ENCODE results near the gene GALNS. TPM values are rescaled to one million over a fixed set of nuclear protein-coding genes. Genes with fewer than 3 reads are reported as not detected.
"Not testable (repeated sequence)": the region's sequence is repeated elsewhere in the genome, so short reads cannot be mapped to it uniquely, and the experiment has no call there.

The GALNS gene
- total and polyA plus RNA-seq, 2 donors (not counting 1 experiment from before 2014, with no cell fraction given), result 10.6 to 29.6 TPM

GRCh38 chr16:88792078-88792550 is 64.6 kb downstream of the GALNS start:
- Histone ChIP-seq H3K27ac (ENCODE audit: insufficient read depth, low read length) (no peak overlapping the region), H3K36me3 (ENCODE audit: control insufficient read depth, insufficient read depth, low read length) (no peaks in the 10 kb centered on the region), H3K4me3 (replicated peaks in 1 of 4; ENCODE audit: control extremely low read depth in 1 of 4, insufficient read depth in 1 of 4, low read depth in 3 of 4, low read length in 4 of 4) (no peak overlapping the region), H3K79me2 (ENCODE audit: control insufficient read depth, insufficient read depth, low read length) (no peaks in the 10 kb centered on the region), H3K9me3 (ENCODE audit: control insufficient read depth, insufficient read depth, low read depth, low read length) (no peaks in the 10 kb centered on the region), H2AFZ (ENCODE audit: low read length) (no peak overlapping the region), H3K9ac (ENCODE audit: insufficient read depth, low read length) (no peak overlapping the region), H3K27me3 (ENCODE audit: control insufficient read depth, insufficient read depth, low read length) (no peaks in the 10 kb centered on the region), H3K4me1 (ENCODE audit: control insufficient read depth, extremely low read depth, insufficient read depth, low read length) (peaks cover 3% of the 10 kb centered on the region), H4K20me1 (ENCODE audit: control insufficient read depth, extremely low read depth, insufficient read depth, low read length) (no peaks in the 10 kb centered on the region), H3K4me2 (ENCODE audit: extremely low read depth, insufficient read depth, low read length) (no peak overlapping the region)
- peak in 1 of 2 donors; percentile 51 for DNase-seq (ENCODE audit: low read depth in 2 of 2)
- TF ChIP-seq, protein P1, sequence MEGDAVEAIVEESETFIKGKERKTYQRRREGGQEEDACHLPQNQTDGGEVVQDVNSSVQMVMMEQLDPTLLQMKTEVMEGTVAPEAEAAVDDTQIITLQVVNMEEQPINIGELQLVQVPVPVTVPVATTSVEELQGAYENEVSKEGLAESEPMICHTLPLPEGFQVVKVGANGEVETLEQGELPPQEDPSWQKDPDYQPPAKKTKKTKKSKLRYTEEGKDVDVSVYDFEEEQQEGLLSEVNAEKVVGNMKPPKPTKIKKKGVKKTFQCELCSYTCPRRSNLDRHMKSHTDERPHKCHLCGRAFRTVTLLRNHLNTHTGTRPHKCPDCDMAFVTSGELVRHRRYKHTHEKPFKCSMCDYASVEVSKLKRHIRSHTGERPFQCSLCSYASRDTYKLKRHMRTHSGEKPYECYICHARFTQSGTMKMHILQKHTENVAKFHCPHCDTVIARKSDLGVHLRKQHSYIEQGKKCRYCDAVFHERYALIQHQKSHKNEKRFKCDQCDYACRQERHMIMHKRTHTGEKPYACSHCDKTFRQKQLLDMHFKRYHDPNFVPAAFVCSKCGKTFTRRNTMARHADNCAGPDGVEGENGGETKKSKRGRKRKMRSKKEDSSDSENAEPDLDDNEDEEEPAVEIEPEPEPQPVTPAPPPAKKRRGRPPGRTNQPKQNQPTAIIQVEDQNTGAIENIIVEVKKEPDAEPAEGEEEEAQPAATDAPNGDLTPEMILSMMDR (conservative IDR thresholded peaks at IDR 0.05 in 1 of 2, IDR thresholded peaks at IDR 0.05 in 1 of 2; ENCODE audit: low read depth in 1 of 2, low read length in 2 of 2), result no peak
- no peak for TF ChIP-seq EZH2 (IDR thresholded peaks at IDR 0.05; ENCODE audit: low read length, missing control alignments)

DNA sequence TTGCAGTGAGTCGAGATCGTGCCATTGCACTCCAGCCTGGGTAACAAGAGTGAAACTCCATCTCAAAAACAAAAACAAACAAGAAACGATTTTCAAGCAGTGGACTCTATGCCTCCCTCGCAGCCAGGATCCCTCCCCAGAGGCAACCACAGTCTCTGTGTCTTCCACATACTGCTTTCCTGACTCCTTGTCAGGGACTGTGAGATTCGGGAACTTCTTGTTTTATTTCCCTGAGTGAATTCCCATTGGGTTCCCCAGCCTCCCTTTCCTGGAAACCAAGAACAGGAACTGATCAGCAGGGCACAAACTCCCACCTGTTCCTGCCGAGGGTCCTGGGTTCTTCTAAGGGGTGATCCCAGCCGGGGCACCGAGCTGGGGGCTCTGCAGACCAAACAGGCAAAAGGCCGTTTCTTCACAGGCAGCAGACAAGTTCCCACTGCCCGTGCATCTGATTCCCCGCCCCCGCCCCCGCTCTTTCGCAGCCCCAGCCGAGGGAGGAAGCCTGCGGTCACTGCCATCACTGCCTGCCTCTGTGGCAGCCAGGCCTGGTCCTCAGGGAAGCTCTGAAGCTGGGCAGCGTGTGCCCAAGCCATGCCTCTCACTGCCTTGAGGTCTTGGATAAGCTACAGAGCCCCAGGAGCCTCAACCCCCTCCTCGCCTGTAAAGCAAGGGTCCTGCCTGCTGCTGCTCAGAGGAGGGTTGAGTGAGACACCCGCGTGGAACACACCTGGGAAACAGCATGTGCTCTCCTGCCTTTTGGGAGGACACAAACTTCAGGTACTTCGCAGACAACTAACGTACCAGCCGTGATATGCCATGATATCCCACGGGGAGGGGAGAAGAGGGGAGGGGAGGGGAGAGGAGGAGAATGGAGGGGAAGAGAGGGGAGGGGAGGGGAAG is 66.2 kb downstream of the GALNS start:
- no peak for TF ChIP-seq EZH2 (IDR thresholded peaks at IDR 0.05; ENCODE audit: low read length, missing control alignments)
- TF ChIP-seq, protein P1 (conservative IDR thresholded peaks at IDR 0.05 in 1 of 2, IDR thresholded peaks at IDR 0.05 in 1 of 2; ENCODE audit: low read depth in 1 of 2, low read length in 2 of 2), result no peak
- H2AFZ ChIP-seq (ENCODE audit: low read length), result peak overlapping the region; percentile 41
- H3K27ac ChIP-seq (ENCODE audit: insufficient read depth, low read length), result no peak overlapping the region
- no peaks in the 10 kb centered on the region for H3K9me3 ChIP-seq (ENCODE audit: control insufficient read depth, insufficient read depth, low read depth, low read length)
- peak in 1 of 2 donors; percentile 56 for DNase-seq (ENCODE audit: low read depth in 2 of 2)
- peak overlapping the region; percentile 13 for H3K4me2 ChIP-seq (ENCODE audit: extremely low read depth, insufficient read depth, low read length)
- no peaks in the 10 kb centered on the region for H3K79me2 ChIP-seq (ENCODE audit: control insufficient read depth, insufficient read depth, low read length)
- H3K4me1 ChIP-seq (ENCODE audit: control insufficient read depth, extremely low read depth, insufficient read depth, low read length), result peaks cover 3% of the 10 kb centered on the region
- H3K36me3 ChIP-seq (ENCODE audit: control insufficient read depth, insufficient read depth, low read length), result no peaks in the 10 kb centered on the region
- H3K9ac ChIP-seq (ENCODE audit: insufficient read depth, low read length), result peak overlapping the region; percentile 16
- H4K20me1 ChIP-seq (ENCODE audit: control insufficient read depth, extremely low read depth, insufficient read depth, low read length), result no peaks in the 10 kb centered on the region
- H3K4me3 ChIP-seq (replicated peaks in 1 of 4; ENCODE audit: control extremely low read depth in 1 of 4, insufficient read depth in 1 of 4, low read depth in 3 of 4, low read length in 4 of 4), result no peak overlapping the region
- no peaks in the 10 kb centered on the region for H3K27me3 ChIP-seq (ENCODE audit: control insufficient read depth, insufficient read depth, low read length)

- H4K20me1 ChIP-seq (ENCODE audit: control insufficient read depth, extremely low read depth, insufficient read depth, low read length), result no peaks in the 10 kb centered on the region
- H2AFZ ChIP-seq (ENCODE audit: low read length), result no peak overlapping the region
- no peaks in the 10 kb centered on the region for H3K36me3 ChIP-seq (ENCODE audit: control insufficient read depth, insufficient read depth, low read length)
- no peaks in the 10 kb centered on the region for H3K9me3 ChIP-seq (ENCODE audit: control insufficient read depth, insufficient read depth, low read depth, low read length)
- DNase-seq (ENCODE audit: low read depth in 2 of 2), result no peak
- H3K9ac ChIP-seq (ENCODE audit: insufficient read depth, low read length), result no peak overlapping the region
- no peaks in the 10 kb centered on the region for H3K79me2 ChIP-seq (ENCODE audit: control insufficient read depth, insufficient read depth, low read length)
- H3K27ac ChIP-seq (ENCODE audit: insufficient read depth, low read length), result no peak overlapping the region
- H3K4me3 ChIP-seq (replicated peaks in 1 of 4; ENCODE audit: control extremely low read depth in 1 of 4, insufficient read depth in 1 of 4, low read depth in 3 of 4, low read length in 4 of 4), result no peak overlapping the region
- TF ChIP-seq EZH2 (IDR thresholded peaks at IDR 0.05; ENCODE audit: low read length, missing control alignments), result no peak
- TF ChIP-seq, protein P1 (conservative IDR thresholded peaks at IDR 0.05 in 1 of 2, IDR thresholded peaks at IDR 0.05 in 1 of 2; ENCODE audit: low read depth in 1 of 2, low read length in 2 of 2), result no peak
- no peak overlapping the region for H3K4me2 ChIP-seq (ENCODE audit: extremely low read depth, insufficient read depth, low read length)
- peaks cover 3% of the 10 kb centered on the region for H3K4me1 ChIP-seq (ENCODE audit: control insufficient read depth, extremely low read depth, insufficient read depth, low read length)
- no peaks in the 10 kb centered on the region for H3K27me3 ChIP-seq (ENCODE audit: control insufficient read depth, insufficient read depth, low read length)
These were observed 67.2 kb downstream of the GALNS start for GRCh38 chr16:88789594-88789993.

GRCh38 chr16:88788749-88789148 is 68.0 kb downstream of the GALNS start:
- not testable (repeated sequence) for H3K4me2 ChIP-seq (ENCODE audit: extremely low read depth, insufficient read depth, low read length); H3K27me3 ChIP-seq (ENCODE audit: control insufficient read depth, insufficient read depth, low read length); H3K4me3 ChIP-seq (replicated peaks in 1 of 4; ENCODE audit: control extremely low read depth in 1 of 4, insufficient read depth in 1 of 4, low read depth in 3 of 4, low read length in 4 of 4); H3K9ac ChIP-seq (ENCODE audit: insufficient read depth, low read length); H2AFZ ChIP-seq (ENCODE audit: low read length); H3K79me2 ChIP-seq (ENCODE audit: control insufficient read depth, insufficient read depth, low read length); H3K36me3 ChIP-seq (ENCODE audit: control insufficient read depth, insufficient read depth, low read length); H3K27ac ChIP-seq (ENCODE audit: insufficient read depth, low read length); H3K4me1 ChIP-seq (ENCODE audit: control insufficient read depth, extremely low read depth, insufficient read depth, low read length); H3K9me3 ChIP-seq (ENCODE audit: control insufficient read depth, insufficient read depth, low read depth, low read length); H4K20me1 ChIP-seq (ENCODE audit: control insufficient read depth, extremely low read depth, insufficient read depth, low read length); DNase-seq (ENCODE audit: low read depth in 2 of 2)
